ENCODE measurements around the gene NANP. TPM values are rescaled to one million over a fixed set of nuclear protein-coding genes. Genes with fewer than 3 reads are reported as not detected.

The NANP gene
- total and polyA plus RNA-seq, 2 of the 13 experiments (the other 11 are each of a cell fraction or from before 2014, with no cell fraction given), result 8.9 to 21.5 TPM

DNA sequence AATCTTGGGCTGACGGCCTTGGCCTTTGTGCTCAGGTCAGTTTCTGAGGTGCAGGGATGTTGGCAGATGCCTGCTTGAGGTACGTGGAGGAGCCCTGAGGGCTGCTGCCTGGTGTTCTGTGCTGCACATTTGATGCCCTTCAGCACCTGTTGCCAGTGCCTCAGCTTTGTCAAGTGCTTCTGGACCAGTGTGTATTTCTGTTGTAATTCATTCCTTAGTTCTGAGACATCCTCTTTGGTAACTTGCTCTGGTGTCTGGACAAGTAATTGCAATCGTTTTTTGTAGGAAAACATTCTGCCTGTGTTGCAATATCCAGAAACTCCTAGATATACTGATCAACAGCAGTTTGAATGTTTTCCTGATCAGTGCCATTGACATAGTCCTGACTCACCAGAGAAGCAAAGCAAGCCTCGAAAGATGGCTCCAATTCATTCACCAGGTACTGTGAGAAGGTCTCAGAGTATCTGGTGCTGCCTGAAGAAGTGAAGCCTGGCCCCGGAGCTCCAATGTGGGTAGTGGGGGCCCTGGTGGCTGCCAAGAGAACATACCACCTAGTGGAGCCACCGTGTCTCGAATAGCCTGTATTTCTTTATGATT, 46.1 kb upstream of the NANP start (continued):
- TF ChIP-seq ZNF383 (CRISPR knock-in tag; IDR thresholded peaks at IDR 0.05; ENCODE audit: borderline replicate concordance), result 0 out of 2 replicates have a peak, but pooled peaks have one; percentile 58
- TF ChIP-seq, protein P1, sequence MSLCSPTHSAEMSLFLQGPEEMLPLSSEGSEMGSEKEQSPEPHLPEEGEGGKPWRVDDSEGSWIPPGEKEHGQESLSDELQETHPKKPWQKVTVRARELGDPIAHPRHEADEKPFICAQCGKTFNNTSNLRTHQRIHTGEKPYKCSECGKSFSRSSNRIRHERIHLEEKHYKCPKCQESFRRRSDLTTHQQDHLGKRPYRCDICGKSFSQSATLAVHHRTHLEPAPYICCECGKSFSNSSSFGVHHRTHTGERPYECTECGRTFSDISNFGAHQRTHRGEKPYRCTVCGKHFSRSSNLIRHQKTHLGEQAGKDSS (CRISPR knock-in tag; IDR thresholded peaks at IDR 0.05; ENCODE audit: borderline replicate concordance, low read depth), result 0 out of 2 replicates have a peak, but pooled peaks have one; percentile 33
- TF ChIP-seq, protein P2, sequence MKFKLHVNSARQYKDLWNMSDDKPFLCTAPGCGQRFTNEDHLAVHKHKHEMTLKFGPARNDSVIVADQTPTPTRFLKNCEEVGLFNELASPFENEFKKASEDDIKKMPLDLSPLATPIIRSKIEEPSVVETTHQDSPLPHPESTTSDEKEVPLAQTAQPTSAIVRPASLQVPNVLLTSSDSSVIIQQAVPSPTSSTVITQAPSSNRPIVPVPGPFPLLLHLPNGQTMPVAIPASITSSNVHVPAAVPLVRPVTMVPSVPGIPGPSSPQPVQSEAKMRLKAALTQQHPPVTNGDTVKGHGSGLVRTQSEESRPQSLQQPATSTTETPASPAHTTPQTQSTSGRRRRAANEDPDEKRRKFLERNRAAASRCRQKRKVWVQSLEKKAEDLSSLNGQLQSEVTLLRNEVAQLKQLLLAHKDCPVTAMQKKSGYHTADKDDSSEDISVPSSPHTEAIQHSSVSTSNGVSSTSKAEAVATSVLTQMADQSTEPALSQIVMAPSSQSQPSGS (CRISPR knock-in tag; IDR thresholded peaks at IDR 0.05), result 0 out of 2 replicates have a peak, but pooled peaks have one; percentile 12
- TF ChIP-seq CEBPB (IDR thresholded peaks at IDR 0.05; ENCODE audit: borderline replicate concordance, low read depth, low read length), result peak; percentile 94
- TF ChIP-seq GPN1 (CRISPR knock-in tag; IDR thresholded peaks at IDR 0.05; ENCODE audit: borderline replicate concordance), result peak; percentile 45; the same call in 1 of the 2 replicates
- peak; percentile 68 for TF ChIP-seq MTA1 (CRISPR knock-in tag; IDR thresholded peaks at IDR 0.05; ENCODE audit: borderline replicate concordance)
- TF ChIP-seq, protein P3, sequence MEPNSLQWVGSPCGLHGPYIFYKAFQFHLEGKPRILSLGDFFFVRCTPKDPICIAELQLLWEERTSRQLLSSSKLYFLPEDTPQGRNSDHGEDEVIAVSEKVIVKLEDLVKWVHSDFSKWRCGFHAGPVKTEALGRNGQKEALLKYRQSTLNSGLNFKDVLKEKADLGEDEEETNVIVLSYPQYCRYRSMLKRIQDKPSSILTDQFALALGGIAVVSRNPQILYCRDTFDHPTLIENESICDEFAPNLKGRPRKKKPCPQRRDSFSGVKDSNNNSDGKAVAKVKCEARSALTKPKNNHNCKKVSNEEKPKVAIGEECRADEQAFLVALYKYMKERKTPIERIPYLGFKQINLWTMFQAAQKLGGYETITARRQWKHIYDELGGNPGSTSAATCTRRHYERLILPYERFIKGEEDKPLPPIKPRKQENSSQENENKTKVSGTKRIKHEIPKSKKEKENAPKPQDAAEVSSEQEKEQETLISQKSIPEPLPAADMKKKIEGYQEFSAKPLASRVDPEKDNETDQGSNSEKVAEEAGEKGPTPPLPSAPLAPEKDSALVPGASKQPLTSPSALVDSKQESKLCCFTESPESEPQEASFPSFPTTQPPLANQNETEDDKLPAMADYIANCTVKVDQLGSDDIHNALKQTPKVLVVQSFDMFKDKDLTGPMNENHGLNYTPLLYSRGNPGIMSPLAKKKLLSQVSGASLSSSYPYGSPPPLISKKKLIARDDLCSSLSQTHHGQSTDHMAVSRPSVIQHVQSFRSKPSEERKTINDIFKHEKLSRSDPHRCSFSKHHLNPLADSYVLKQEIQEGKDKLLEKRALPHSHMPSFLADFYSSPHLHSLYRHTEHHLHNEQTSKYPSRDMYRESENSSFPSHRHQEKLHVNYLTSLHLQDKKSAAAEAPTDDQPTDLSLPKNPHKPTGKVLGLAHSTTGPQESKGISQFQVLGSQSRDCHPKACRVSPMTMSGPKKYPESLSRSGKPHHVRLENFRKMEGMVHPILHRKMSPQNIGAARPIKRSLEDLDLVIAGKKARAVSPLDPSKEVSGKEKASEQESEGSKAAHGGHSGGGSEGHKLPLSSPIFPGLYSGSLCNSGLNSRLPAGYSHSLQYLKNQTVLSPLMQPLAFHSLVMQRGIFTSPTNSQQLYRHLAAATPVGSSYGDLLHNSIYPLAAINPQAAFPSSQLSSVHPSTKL (CRISPR knock-in tag; IDR thresholded peaks at IDR 0.05), result 0 out of 2 replicates have a peak, but pooled peaks have one; percentile 44
- TF ChIP-seq BCL6 (CRISPR knock-in tag; IDR thresholded peaks at IDR 0.05), result 0 out of 2 replicates have a peak, but pooled peaks have one; percentile 34
- no peak for TF ChIP-seq JARID2 (CRISPR knock-in tag; IDR thresholded peaks at IDR 0.05; ENCODE audit: insufficient replicate concordance)
- no peak for TF ChIP-seq PCBP1 (IDR thresholded peaks at IDR 0.05; ENCODE audit: borderline replicate concordance, low read depth, low read length)
- TF ChIP-seq, protein P4, sequence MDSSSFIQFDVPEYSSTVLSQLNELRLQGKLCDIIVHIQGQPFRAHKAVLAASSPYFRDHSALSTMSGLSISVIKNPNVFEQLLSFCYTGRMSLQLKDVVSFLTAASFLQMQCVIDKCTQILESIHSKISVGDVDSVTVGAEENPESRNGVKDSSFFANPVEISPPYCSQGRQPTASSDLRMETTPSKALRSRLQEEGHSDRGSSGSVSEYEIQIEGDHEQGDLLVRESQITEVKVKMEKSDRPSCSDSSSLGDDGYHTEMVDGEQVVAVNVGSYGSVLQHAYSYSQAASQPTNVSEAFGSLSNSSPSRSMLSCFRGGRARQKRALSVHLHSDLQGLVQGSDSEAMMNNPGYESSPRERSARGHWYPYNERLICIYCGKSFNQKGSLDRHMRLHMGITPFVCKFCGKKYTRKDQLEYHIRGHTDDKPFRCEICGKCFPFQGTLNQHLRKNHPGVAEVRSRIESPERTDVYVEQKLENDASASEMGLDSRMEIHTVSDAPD (CRISPR knock-in tag; IDR thresholded peaks at IDR 0.05), result no peak
- no peak for TF ChIP-seq KLF11 (CRISPR knock-in tag; IDR thresholded peaks at IDR 0.05)
- peak; percentile 72 for TF ChIP-seq CEBPG (CRISPR knock-in tag; IDR thresholded peaks at IDR 0.05)
- TF ChIP-seq NCOA2 (CRISPR knock-in tag; IDR thresholded peaks at IDR 0.05), result no peak
- TF ChIP-seq EED (CRISPR knock-in tag; IDR thresholded peaks at IDR 0.05), result no peak
- 0 out of 2 replicates have a peak, but pooled peaks have one; percentile 33 for TF ChIP-seq ARNTL (CRISPR knock-in tag; IDR thresholded peaks at IDR 0.05)
- TF ChIP-seq ZBTB38 (CRISPR knock-in tag; IDR thresholded peaks at IDR 0.05), result no peak
- TF ChIP-seq ZNF761 (CRISPR knock-in tag; conservative IDR thresholded peaks at IDR 0.05), result 0 out of 2 replicates have a peak, but pooled peaks have one; percentile 45
- no peak for TF ChIP-seq ATF1 (CRISPR knock-in tag; IDR thresholded peaks at IDR 0.05)
- TF ChIP-seq NFYC (CRISPR knock-in tag; IDR thresholded peaks at IDR 0.05), result no peak
- no peak for TF ChIP-seq SMAD9 (CRISPR knock-in tag; IDR thresholded peaks at IDR 0.05)

Data from HepG2 (cell line).